Activated T-cell treated with anti-CD3 and anti-CD28 coated beads, Interleukin-2, amount 50 U/mL, for 24 hours (primary cell): ENCODE measurements around the gene ZGPAT.
A peak's percentile ranks its signal among the peaks of the same experiment; 100 is the strongest.

Experiments
- DNase-seq: peaks from one replicate; pipeline ENCODE4 v3.0.0-alpha.2; 2020
- H3K27ac Mint-ChIP-seq: 2 replicates; pipeline ENCODE4 v1.8.0; 2020; ENCODE audit warnings: mild to moderate bottlenecking, mixed read lengths
- H3K27me3 Mint-ChIP-seq: 2 replicates; pipeline ENCODE4 v1.8.0; 2020; ENCODE audit warnings: mixed read lengths
- H3K36me3 Mint-ChIP-seq: 2 replicates; pipeline ENCODE4 v1.8.0; 2020; ENCODE audit warnings: low read depth, mixed read lengths
- H3K4me1 Mint-ChIP-seq: 2 replicates; pipeline ENCODE4 v1.8.0; 2020; ENCODE audit warnings: low read depth, mixed read lengths
- H3K4me3 Mint-ChIP-seq: 2 replicates; pipeline ENCODE4 v1.8.0; 2020; ENCODE audit warnings: mild to moderate bottlenecking, moderate library complexity, mixed read lengths
- H3K9me3 Mint-ChIP-seq: 2 replicates; pipeline ENCODE4 v1.8.0; 2020; ENCODE audit warnings: mixed read lengths

ZGPAT gene

GRCh38 chr20:63701329-63702035, 6.4 kb upstream of the ZGPAT start:
- DNase-seq = no peak
- H3K9me3 Mint-ChIP-seq = no peaks in the 10 kb centered on the region
- no peaks in the 10 kb centered on the region for H3K27me3 Mint-ChIP-seq
- peaks cover 52% of the 10 kb centered on the region for H3K4me1 Mint-ChIP-seq
- peaks cover 62% of the 10 kb centered on the region for H3K36me3 Mint-ChIP-seq
- H3K27ac Mint-ChIP-seq = peak overlapping the region; percentile 57
- H3K4me3 Mint-ChIP-seq = no peak overlapping the region

- peaks cover 50% of the 10 kb centered on the region for H3K4me1 Mint-ChIP-seq
- no peak for DNase-seq
- peaks cover 69% of the 10 kb centered on the region for H3K36me3 Mint-ChIP-seq
- H3K9me3 Mint-ChIP-seq = no peaks in the 10 kb centered on the region
- H3K27me3 Mint-ChIP-seq = no peaks in the 10 kb centered on the region
- no peak overlapping the region for H3K4me3 Mint-ChIP-seq
- H3K27ac Mint-ChIP-seq = peak overlapping the region; percentile 69
Observed at GRCh38 chr20:63702036-63702665, 5.7 kb upstream of the ZGPAT start.

DNA sequence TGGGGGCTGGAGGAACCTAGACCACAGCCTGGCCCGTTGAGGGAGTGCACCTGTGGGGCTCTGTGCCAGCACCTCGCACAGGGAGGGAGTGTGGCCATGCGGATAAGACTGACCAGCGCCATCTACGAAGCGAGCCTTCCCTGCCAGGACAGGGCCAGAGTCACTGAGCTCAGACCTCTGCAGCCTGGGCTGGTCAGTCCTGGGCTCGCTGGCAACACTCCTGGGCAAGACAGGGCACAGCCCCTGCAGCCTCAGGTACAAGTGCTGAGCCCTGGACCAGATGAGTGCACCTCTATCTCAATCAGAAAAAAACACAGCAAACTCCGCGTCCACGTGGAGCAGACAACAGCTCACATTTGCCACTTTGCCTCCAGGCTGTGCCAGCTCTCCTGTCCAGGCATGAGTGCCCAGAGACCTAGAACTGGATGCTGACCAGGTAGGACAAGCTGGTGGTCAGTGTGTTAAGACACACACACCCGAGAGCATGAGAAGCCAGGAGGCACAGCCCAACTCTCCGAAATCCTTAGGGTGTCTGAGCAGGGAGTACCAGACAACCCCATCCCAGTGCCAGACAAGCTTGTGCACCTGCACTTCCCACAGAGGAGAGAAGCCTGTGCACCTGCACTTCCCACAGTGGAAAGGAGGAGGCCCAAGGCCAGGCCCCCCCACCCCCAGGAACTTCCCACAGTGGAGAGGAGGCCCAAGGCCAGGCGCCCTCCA, 4.9 kb upstream of the ZGPAT start:
- H3K9me3 Mint-ChIP-seq = no peaks in the 10 kb centered on the region
- no peaks in the 10 kb centered on the region for H3K27me3 Mint-ChIP-seq
- DNase-seq = no peak
- H3K4me1 Mint-ChIP-seq = peaks cover 43% of the 10 kb centered on the region
- H3K27ac Mint-ChIP-seq = peak overlapping the region; percentile 69
- no peak overlapping the region for H3K4me3 Mint-ChIP-seq
- peaks cover 66% of the 10 kb centered on the region for H3K36me3 Mint-ChIP-seq

- peaks cover 68% of the 10 kb centered on the region for H3K36me3 Mint-ChIP-seq
- H3K27me3 Mint-ChIP-seq = no peaks in the 10 kb centered on the region
- no peak overlapping the region for H3K4me3 Mint-ChIP-seq
- no peak overlapping the region for H3K27ac Mint-ChIP-seq
- peaks cover 41% of the 10 kb centered on the region for H3K4me1 Mint-ChIP-seq
- H3K9me3 Mint-ChIP-seq = no peaks in the 10 kb centered on the region
- DNase-seq = peak; percentile 32
Observed at GRCh38 chr20:63703471-63703975, 4.3 kb upstream of the ZGPAT start.

- H3K4me3 Mint-ChIP-seq = no peak overlapping the region
- peaks cover 73% of the 10 kb centered on the region for H3K36me3 Mint-ChIP-seq
- no peaks in the 10 kb centered on the region for H3K27me3 Mint-ChIP-seq
- peak overlapping the region; percentile 76 for H3K27ac Mint-ChIP-seq
- H3K9me3 Mint-ChIP-seq = no peaks in the 10 kb centered on the region
- no peak for DNase-seq
- peaks cover 41% of the 10 kb centered on the region for H3K4me1 Mint-ChIP-seq
Observed at GRCh38 chr20:63703976-63704748, 3.7 kb upstream of the ZGPAT start.

GRCh38 chr20:63704749-63705117, 3.1 kb upstream of the ZGPAT start:
- H3K4me3 Mint-ChIP-seq = no peak overlapping the region
- no peaks in the 10 kb centered on the region for H3K9me3 Mint-ChIP-seq
- no peak for DNase-seq
- H3K27ac Mint-ChIP-seq = peak overlapping the region; percentile 93
- H3K27me3 Mint-ChIP-seq = no peaks in the 10 kb centered on the region
- peaks cover 39% of the 10 kb centered on the region for H3K4me1 Mint-ChIP-seq
- peaks cover 72% of the 10 kb centered on the region for H3K36me3 Mint-ChIP-seq

- Mint-ChIP-seq H3K36me3 (peaks cover 73% of the 10 kb centered on the region), H3K9me3 (no peaks in the 10 kb centered on the region), H3K27ac (peak overlapping the region; percentile 93), H3K4me1 (peaks cover 41% of the 10 kb centered on the region), H3K27me3 (no peaks in the 10 kb centered on the region), H3K4me3 (peak overlapping the region; percentile 95)
- no peak for DNase-seq
Observed at GRCh38 chr20:63705232-63706026, 2.4 kb upstream of the ZGPAT start.

GRCh38 chr20:63706027-63706695, 1.7 kb upstream of the ZGPAT start:
- peaks cover 44% of the 10 kb centered on the region for H3K4me1 Mint-ChIP-seq
- peaks cover 78% of the 10 kb centered on the region for H3K36me3 Mint-ChIP-seq
- H3K9me3 Mint-ChIP-seq = no peaks in the 10 kb centered on the region
- peak overlapping the region; percentile 93 for H3K27ac Mint-ChIP-seq
- no peak for DNase-seq
- H3K27me3 Mint-ChIP-seq = no peaks in the 10 kb centered on the region
- H3K4me3 Mint-ChIP-seq = peak overlapping the region; percentile 95

DNA sequence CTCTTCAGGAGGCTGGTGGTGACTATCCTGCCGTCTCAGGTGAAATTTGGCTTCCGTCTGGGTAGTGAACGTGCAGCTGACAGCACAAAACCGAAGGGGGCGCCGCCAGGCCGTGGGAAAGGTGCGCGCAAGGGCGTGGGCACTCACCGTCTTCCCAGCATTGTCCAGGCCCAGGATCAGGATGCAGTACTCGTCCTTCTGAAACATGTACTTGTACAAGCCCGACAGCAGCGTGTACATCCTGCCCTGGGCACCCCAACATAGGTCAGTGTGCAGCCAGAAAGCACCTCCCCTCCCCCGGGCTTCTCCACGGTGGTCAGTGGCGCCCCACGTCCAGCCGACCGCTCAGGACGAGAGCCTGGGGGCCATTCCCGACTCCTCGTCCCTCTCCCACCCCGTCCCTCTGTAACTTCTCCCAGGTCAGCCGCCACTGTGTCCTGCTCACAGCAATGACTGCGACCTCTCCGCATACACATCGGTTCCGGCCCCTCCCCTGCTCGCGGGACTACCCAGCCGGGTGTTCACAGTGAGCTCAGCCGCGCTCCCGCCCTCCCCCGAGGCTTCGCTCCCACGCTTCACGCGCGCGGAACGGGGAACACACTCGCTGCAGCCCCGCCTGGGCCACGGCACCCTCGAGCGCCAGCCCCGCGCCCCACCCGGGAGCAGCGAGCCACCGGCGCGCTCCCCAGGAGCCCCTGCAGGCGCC, 834 bp upstream of the ZGPAT start:
- peaks cover 85% of the 10 kb centered on the region for H3K36me3 Mint-ChIP-seq
- H3K27me3 Mint-ChIP-seq = no peaks in the 10 kb centered on the region
- DNase-seq = peak; percentile 77
- H3K27ac Mint-ChIP-seq = peak overlapping the region; percentile 93
- no peaks in the 10 kb centered on the region for H3K9me3 Mint-ChIP-seq
- peaks cover 50% of the 10 kb centered on the region for H3K4me1 Mint-ChIP-seq
- peak overlapping the region; percentile 95 for H3K4me3 Mint-ChIP-seq

GRCh38 chr20:63708301-63709148, 686 bp downstream of the ZGPAT start:
- Mint-ChIP-seq H3K36me3 (peaks cover 86% of the 10 kb centered on the region), H3K9me3 (no peaks in the 10 kb centered on the region), H3K27me3 (no peaks in the 10 kb centered on the region), H3K4me3 (peak overlapping the region; percentile 95), H3K4me1 (peaks cover 54% of the 10 kb centered on the region), H3K27ac (peak overlapping the region; percentile 91)
- no peak for DNase-seq

GRCh38 chr20:63709149-63709527, 1.3 kb downstream of the ZGPAT start:
- no peak for DNase-seq
- peak overlapping the region; percentile 91 for H3K27ac Mint-ChIP-seq
- H3K36me3 Mint-ChIP-seq = peaks cover 85% of the 10 kb centered on the region
- H3K27me3 Mint-ChIP-seq = no peaks in the 10 kb centered on the region
- no peaks in the 10 kb centered on the region for H3K9me3 Mint-ChIP-seq
- H3K4me3 Mint-ChIP-seq = peak overlapping the region; percentile 95
- peaks cover 54% of the 10 kb centered on the region for H3K4me1 Mint-ChIP-seq

DNA sequence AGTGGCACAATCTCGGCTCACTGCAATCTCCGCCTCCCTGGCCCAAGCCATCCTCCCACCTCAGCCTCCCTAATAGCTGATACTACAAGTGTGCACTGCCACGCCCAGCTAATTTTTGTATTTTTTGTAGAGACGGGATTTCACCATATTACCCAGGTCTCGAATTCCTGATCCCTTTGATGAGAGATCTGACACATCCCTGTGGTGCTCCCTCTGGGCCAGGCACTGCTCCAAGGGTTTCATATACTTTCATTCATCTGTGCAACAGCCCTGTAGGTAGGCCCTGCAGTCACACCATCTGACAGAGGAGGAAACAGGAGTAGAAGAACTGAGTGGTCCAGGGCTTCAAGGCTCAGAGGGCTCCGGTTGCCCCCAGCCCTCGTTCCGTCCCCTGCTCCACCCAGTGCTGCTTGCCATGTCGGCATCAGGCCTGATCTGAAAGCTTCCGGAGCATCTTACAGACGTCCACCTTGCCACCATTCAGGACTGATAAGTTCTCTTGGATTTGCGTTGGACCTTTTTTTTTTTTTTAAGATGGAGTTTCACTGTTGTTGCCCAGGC, 3.3 kb downstream of the ZGPAT start:
- Mint-ChIP-seq H3K9me3 (peaks cover 7% of the 10 kb centered on the region), H3K27me3 (no peaks in the 10 kb centered on the region), H3K4me3 (no peak overlapping the region), H3K27ac (peak overlapping the region; percentile 80), H3K4me1 (peaks cover 55% of the 10 kb centered on the region), H3K36me3 (peaks cover 85% of the 10 kb centered on the region)
- no peak for DNase-seq
